Gastroesophageal sphincter (tissue), 4 donors: ENCODE data around the gene SOX6. TPM values are rescaled to one million over a fixed set of nuclear protein-coding genes. Genes with fewer than 3 reads are reported as not detected.

ENCODE experiments used
- ATAC-seq: fragments of 150-250 bp; one replicate; pipeline ENCODE4 v1.9.1; 2016; ENCODE audit warnings: mild to moderate bottlenecking, moderate library complexity
- H3K27ac ChIP-seq, 4 donors: fragments of 200-600 bp; sonication (generic) in 3 of 4; 1 replicate in 3 of 4; 2 replicates in 1 of 4; pipeline ENCODE4 v1.5.1; 2016 to 2019
- H3K27me3 ChIP-seq: fragments of 200-600 bp; sonication (generic); one replicate; pipeline ENCODE4 v1.5.1; 2019
- H3K36me3 ChIP-seq, 2 donors: fragments of 200-600 bp; sonication (generic); one replicate each; pipeline ENCODE4 v1.5.1; 2019; ENCODE audit warnings: control low read depth in 1 of 2
- H3K4me1 ChIP-seq, 3 donors: fragments of 200-600 bp; sonication (generic); 1 replicate in 2 of 3; 2 replicates in 1 of 3; pipeline ENCODE4 v1.5.1; 2016 to 2019; ENCODE audit warnings: control low read depth in 2 of 3
- H3K4me3 ChIP-seq, 2 donors: fragments of 200-600 bp; sonication (generic); one replicate each; pipeline ENCODE4 v1.5.1; 2019; ENCODE audit warnings: mild to moderate bottlenecking in 1 of 2, moderate library complexity in 1 of 2
- H3K9me3 ChIP-seq, 3 donors: fragments of 200-600 bp; sonication (generic); one replicate each; pipeline ENCODE4 v1.5.1; 2017 to 2019; ENCODE audit warnings: control low read depth in 2 of 3
- CTCF ChIP-seq, 4 experiments: fragments of 200-600 bp in 2 of 4; fragments of 450-650 bp in 2 of 4; sonication (generic) in 1 of 4; IDR thresholded peaks; one replicate each; pipeline ENCODE4 v1.5.1; 2017 to 2019; ENCODE audit warnings: antibody characterized with exemption in 4 of 4, mild to moderate bottlenecking in 2 of 4, moderate library complexity in 2 of 4
- EP300 ChIP-seq: sonication (generic); formaldehyde crosslinking; IDR thresholded peaks from one replicate; pipeline ENCODE4 v1.6.1; 2017; ENCODE audit warnings: antibody characterized with exemption, mild to moderate bottlenecking
- POLR2A ChIP-seq, 2 donors: fragments of 450-650 bp; IDR thresholded peaks; one replicate each; pipeline ENCODE4 v1.6.1; 2017; ENCODE audit warnings: antibody characterized with exemption in 2 of 2, mild to moderate bottlenecking in 2 of 2, moderate library complexity in 1 of 2
- POLR2AphosphoS5 ChIP-seq: sonication (generic); formaldehyde crosslinking; IDR thresholded peaks from one replicate; pipeline ENCODE4 v1.6.1; 2017; ENCODE audit warnings: antibody characterized with exemption
- WGBS, 2 donors: methylation state at CpG; one replicate each; pipeline ENCODE4 v1.1.5; 2018; ENCODE audit warnings: low coverage in 1 of 2; 5-methylcytosine and 5-hydroxymethylcytosine counted together
- total RNA-seq, 4 donors: library from RNA; depleted of rRNA; stranded (reverse); fragments of >200 nt; gene quantifications; one replicate each; pipeline ENCODE4 v1.1.0, GENCODE V29; 2016

The SOX6 gene
- total RNA-seq, 4 donors from 2014 or later = 1.2 to 21.9 (median 6.5) TPM

- no peaks in the 10 kb centered on the region for H3K9me3 ChIP-seq
- H3K36me3 ChIP-seq = no peaks in the 10 kb centered on the region
- H3K27ac ChIP-seq = peak overlapping the region in 1 of 4 donors; percentile 8
- H3K27me3 ChIP-seq = no peaks in the 10 kb centered on the region
- peak; percentile 53 for ATAC-seq
- WGBS, 2 donors = 60 to 85% methylated on average over 6 to 7 of the region's 14 CpGs
- no peak overlapping the region for H3K4me3 ChIP-seq
- peaks cover 0 to 18% (median 0%) of the 10 kb centered on the region in 3 donors for H3K4me1 ChIP-seq
- TF ChIP-seq POLR2AphosphoS5 (no peak), EP300 (no peak), POLR2A (IDR thresholded peaks at IDR 0.05) (no peak), CTCF (IDR thresholded peaks at IDR 0.05) (peak in 3 of 4 experiments; percentile 17 to 48 (median 35))
Observed at GRCh38 chr11:15988693-15989231, 367.6 kb downstream of the SOX6 start.

- WGBS, 2 donors = 51 to 55% methylated on average over 2 of the region's 2 CpGs
- no peak for ATAC-seq
- peaks cover 0 to 18% (median 0%) of the 10 kb centered on the region in 3 donors for H3K4me1 ChIP-seq
- H3K9me3 ChIP-seq = no peaks in the 10 kb centered on the region
- TF ChIP-seq POLR2AphosphoS5 (no peak), POLR2A (IDR thresholded peaks at IDR 0.05) (no peak), CTCF (IDR thresholded peaks at IDR 0.05) (no peak), EP300 (no peak)
- peak overlapping the region in 1 of 4 donors; percentile 8 for H3K27ac ChIP-seq
- H3K27me3 ChIP-seq = no peaks in the 10 kb centered on the region
- H3K4me3 ChIP-seq = no peak overlapping the region
- H3K36me3 ChIP-seq = no peaks in the 10 kb centered on the region
Observed at GRCh38 chr11:15988016-15988550, 368.3 kb downstream of the SOX6 start.

GRCh38 chr11:15987046-15987445 is 369.3 kb downstream of the SOX6 start:
- Histone ChIP-seq H3K27ac (no peak overlapping the region), H3K4me3 (no peak overlapping the region), H3K27me3 (no peaks in the 10 kb centered on the region), H3K9me3 (no peaks in the 10 kb centered on the region), H3K36me3 (no peaks in the 10 kb centered on the region), H3K4me1 (peaks cover 0 to 18% (median 0%) of the 10 kb centered on the region in 3 donors)
- no peak for ATAC-seq
- WGBS, 2 donors = 55 to 86% methylated on average over 5 of the region's 5 CpGs
- TF ChIP-seq POLR2AphosphoS5 = no peak
- TF ChIP-seq EP300 = no peak
- no peak for TF ChIP-seq POLR2A (IDR thresholded peaks at IDR 0.05)
- TF ChIP-seq CTCF (IDR thresholded peaks at IDR 0.05) = no peak

GRCh38 chr11:15985860-15986139 is 370.5 kb downstream of the SOX6 start:
- no peak for ATAC-seq
- H3K27me3 ChIP-seq = no peaks in the 10 kb centered on the region
- H3K4me3 ChIP-seq = no peak overlapping the region
- H3K4me1 ChIP-seq = peaks cover 0 to 18% (median 0%) of the 10 kb centered on the region in 3 donors
- no peak overlapping the region for H3K27ac ChIP-seq
- TF ChIP-seq POLR2AphosphoS5 (no peak), POLR2A (IDR thresholded peaks at IDR 0.05) (no peak), CTCF (IDR thresholded peaks at IDR 0.05) (no peak), EP300 (no peak)
- H3K9me3 ChIP-seq = no peaks in the 10 kb centered on the region
- no peaks in the 10 kb centered on the region for H3K36me3 ChIP-seq

GRCh38 chr11:15985127-15985859 is 371.1 kb downstream of the SOX6 start:
- TF ChIP-seq POLR2A (IDR thresholded peaks at IDR 0.05) (no peak), CTCF (IDR thresholded peaks at IDR 0.05) (no peak), POLR2AphosphoS5 (no peak), EP300 (no peak)
- no peak overlapping the region for H3K27ac ChIP-seq
- no peaks in the 10 kb centered on the region for H3K9me3 ChIP-seq
- ATAC-seq = no peak
- no peaks in the 10 kb centered on the region for H3K27me3 ChIP-seq
- peaks cover 0 to 18% (median 0%) of the 10 kb centered on the region in 3 donors for H3K4me1 ChIP-seq
- H3K36me3 ChIP-seq = no peaks in the 10 kb centered on the region
- H3K4me3 ChIP-seq = no peak overlapping the region
- WGBS, 2 donors = 40 to 77% methylated on average over 1 of the region's 1 CpG
